OCI-LY3 (cell line): Measurements from ENCODE around the gene ADNP.

Source experiments
- H2AFZ ChIP-seq: fragments of 200-600, 300-600 bp; shearing (Covaris generic); 2 replicates; pipeline ENCODE4 v1.6.0; 2014; ENCODE audit warnings: antibody characterized with exemption, low read depth, low read length
- H3K27ac ChIP-seq: fragments of 200-600, 300-600 bp; sonication (generic); 2 replicates; pipeline ENCODE4 v1.5.1; 2014; ENCODE audit warnings: mild to moderate bottlenecking, low read length, moderate library complexity, mixed read lengths
- H3K27me3 ChIP-seq: fragments of 200-600, 300-600 bp; sonication (generic); 2 replicates; pipeline ENCODE4 v1.6.1; 2014; ENCODE audit warnings: low read depth, low read length, mixed read lengths
- H3K36me3 ChIP-seq: fragments of 200-600, 300-600 bp; sonication (generic); replicated peaks from 2 replicates; pipeline ENCODE3; 2014; ENCODE audit warnings: low read depth, low read length, mixed read lengths
- H3K4me1 ChIP-seq: fragments of 300-600, 200-600 bp; sonication (generic); 2 replicates; pipeline ENCODE4 v1.6.1; 2014; ENCODE audit warnings: low read length, mixed read lengths
- H3K4me2 ChIP-seq: fragments of 200-600, 300-600 bp; sonication (generic); 2 replicates; pipeline ENCODE4 v1.6.1; 2014; ENCODE audit warnings: low read length, mixed read lengths
- H3K4me3 ChIP-seq: fragments of 300-600, 200-600 bp; sonication (generic); 2 replicates; pipeline ENCODE4 v1.5.1; 2014; ENCODE audit warnings: antibody characterized with exemption, mild to moderate bottlenecking, low read length, moderate library complexity
- H3K79me2 ChIP-seq: fragments of 300-600, 200-600 bp; shearing (Covaris generic); 2 replicates; pipeline ENCODE4 v1.6.1; 2014; ENCODE audit warnings: mild to moderate bottlenecking, low read length, mixed read lengths
- H3K9ac ChIP-seq: fragments of 300-600, 200-600 bp; shearing (Covaris generic); 2 replicates; pipeline ENCODE4 v1.6.0; 2014; ENCODE audit warnings: mild to moderate bottlenecking, low read length, moderate library complexity
- H3K9me3 ChIP-seq: fragments of 200-600, 300-600 bp; shearing (Covaris generic); 2 replicates; pipeline ENCODE4 v1.6.1; 2014; ENCODE audit warnings: low read length, mixed read lengths; ENCODE audit not compliant: insufficient read depth
- H4K20me1 ChIP-seq: fragments of 200-600, 300-600 bp; sonication (generic); 2 replicates; pipeline ENCODE4 v1.6.1; 2016; ENCODE audit warnings: low read length, mixed read lengths; ENCODE audit not compliant: insufficient read depth
- EZH2phosphoT487 ChIP-seq: fragments of 200-600 bp; shearing (Covaris generic); IDR thresholded peaks from 2 replicates; pipeline ENCODE4 v1.6.1; 2018; ENCODE audit warnings: antibody characterized with exemption, mixed run types, low read depth
- TF ChIP-seq, protein P1 (sequence below): fragments of 200-600, 300-600 bp; sonication (generic); IDR thresholded peaks from 2 replicates; pipeline ENCODE4 v1.5.1; 2014; ENCODE audit warnings: antibody characterized with exemption, low read length, low read depth

The ADNP gene

DNA sequence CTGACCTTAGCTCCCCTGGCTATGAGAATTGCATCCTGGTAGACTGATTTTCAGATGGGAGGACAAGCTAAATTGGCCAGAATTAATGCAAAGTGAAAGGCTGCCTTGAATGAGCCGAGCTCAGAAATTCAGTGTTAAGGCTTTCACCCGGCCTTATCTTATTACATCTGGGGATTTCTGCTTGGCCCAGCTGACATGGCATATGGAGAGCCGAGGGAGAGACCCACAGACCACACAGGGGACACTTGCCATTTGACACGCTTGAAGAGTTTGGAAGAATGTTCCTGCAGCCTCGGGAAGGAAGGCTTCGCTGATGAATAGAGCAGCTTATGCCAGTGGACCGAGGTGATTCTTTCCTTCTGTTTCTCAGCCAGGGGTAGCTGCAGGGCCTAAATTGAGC is 36.3 kb upstream of the ADNP start:
- Histone ChIP-seq H3K27me3 (peaks cover 13% of the 10 kb centered on the region), H3K27ac (no peak overlapping the region), H3K9ac (no peak overlapping the region), H3K4me1 (no peaks in the 10 kb centered on the region), H3K36me3 (no peaks in the 10 kb centered on the region), H2AFZ (0 out of 2 replicates have a peak overlapping the region, but pooled peaks have one; percentile 16), H3K79me2 (no peaks in the 10 kb centered on the region), H4K20me1 (no peaks in the 10 kb centered on the region), H3K4me2 (no peak overlapping the region), H3K4me3 (no peak overlapping the region), H3K9me3 (no peaks in the 10 kb centered on the region)
- TF ChIP-seq, protein P1, sequence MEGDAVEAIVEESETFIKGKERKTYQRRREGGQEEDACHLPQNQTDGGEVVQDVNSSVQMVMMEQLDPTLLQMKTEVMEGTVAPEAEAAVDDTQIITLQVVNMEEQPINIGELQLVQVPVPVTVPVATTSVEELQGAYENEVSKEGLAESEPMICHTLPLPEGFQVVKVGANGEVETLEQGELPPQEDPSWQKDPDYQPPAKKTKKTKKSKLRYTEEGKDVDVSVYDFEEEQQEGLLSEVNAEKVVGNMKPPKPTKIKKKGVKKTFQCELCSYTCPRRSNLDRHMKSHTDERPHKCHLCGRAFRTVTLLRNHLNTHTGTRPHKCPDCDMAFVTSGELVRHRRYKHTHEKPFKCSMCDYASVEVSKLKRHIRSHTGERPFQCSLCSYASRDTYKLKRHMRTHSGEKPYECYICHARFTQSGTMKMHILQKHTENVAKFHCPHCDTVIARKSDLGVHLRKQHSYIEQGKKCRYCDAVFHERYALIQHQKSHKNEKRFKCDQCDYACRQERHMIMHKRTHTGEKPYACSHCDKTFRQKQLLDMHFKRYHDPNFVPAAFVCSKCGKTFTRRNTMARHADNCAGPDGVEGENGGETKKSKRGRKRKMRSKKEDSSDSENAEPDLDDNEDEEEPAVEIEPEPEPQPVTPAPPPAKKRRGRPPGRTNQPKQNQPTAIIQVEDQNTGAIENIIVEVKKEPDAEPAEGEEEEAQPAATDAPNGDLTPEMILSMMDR, result no peak
- no peak for TF ChIP-seq EZH2phosphoT487

DNA sequence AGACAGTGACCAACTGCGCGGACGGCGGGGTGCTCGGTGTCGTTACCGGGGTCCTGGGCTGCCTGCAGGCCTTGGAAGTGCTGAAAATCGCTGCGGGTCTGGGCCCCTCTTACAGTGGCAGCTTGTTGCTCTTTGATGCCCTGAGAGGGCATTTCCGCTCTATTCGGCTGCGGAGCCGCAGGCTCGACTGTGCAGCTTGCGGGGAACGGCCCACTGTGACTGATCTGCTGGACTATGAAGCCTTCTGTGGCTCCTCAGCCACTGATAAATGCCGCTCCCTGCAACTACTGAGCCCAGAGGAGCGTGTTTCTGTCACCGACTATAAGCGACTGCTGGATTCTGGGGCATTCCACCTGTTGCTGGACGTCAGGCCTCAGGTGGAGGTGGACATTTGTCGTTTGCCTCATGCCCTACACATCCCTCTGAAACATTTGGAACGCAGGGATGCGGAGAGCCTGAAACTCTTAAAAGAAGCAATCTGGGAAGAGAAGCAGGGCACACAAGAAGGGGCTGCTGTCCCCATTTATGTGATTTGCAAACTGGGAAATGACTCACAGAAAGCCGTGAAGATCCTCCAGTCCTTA is 28.4 kb upstream of the ADNP start:
- Histone ChIP-seq H3K79me2 (peaks cover 68% of the 10 kb centered on the region), H2AFZ (no peak overlapping the region), H3K27me3 (no peaks in the 10 kb centered on the region), H3K9me3 (no peaks in the 10 kb centered on the region), H3K4me1 (peaks cover 20% of the 10 kb centered on the region), H4K20me1 (peaks cover 23% of the 10 kb centered on the region), H3K4me2 (peak overlapping the region; percentile 86), H3K27ac (no peak overlapping the region), H3K9ac (no peak overlapping the region), H3K36me3 (peaks cover 22% of the 10 kb centered on the region), H3K4me3 (peak overlapping the region; percentile 87)
- TF ChIP-seq EZH2phosphoT487, result no peak
- TF ChIP-seq, protein P1, result no peak

DNA sequence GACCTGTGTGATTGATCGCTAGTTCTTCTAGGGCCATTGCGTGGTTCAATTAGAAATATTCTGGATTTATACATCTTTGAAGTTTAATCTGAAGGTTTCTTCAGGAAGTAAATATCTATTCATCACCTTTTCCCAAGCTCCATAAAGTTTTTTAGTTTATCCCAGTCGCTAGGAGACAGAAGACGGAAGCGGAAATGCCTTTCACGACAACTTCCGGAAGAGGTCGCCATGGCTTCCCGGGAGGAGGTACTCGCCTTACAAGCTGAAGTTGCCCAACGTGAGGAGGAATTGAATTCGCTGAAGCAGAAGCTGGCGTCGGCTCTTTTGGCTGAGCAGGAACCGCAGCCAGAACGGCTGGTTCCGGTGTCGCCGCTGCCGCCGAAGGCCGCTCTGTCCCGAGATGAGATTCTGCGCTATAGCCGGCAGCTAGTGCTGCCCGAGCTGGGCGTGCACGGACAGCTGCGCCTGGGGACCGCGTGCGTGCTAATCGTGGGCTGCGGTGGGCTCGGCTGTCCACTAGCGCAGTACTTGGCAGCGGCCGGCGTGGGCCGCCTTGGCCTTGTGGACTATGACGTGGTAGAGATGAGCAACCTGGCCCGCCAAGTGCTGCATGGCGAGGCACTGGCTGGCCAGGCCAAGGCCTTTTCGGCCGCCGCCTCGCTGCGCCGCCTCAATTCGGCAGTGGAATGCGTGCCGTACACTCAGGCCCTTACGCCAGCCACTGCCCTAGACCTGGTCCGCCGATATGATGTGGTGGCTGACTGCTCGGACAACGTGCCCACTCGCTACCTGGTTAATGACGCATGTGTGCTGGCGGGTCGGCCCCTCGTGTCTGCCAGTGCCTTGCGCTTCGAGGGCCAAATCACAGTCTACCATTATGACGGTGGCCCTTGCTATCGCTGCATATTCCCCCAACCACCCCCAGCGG is 27.6 kb upstream of the ADNP start, which contains the start of gene MOCS3:
MOCS3 (plus strand) TSS at position 204 of the 928 bp plus-strand sequence; CDS start at position 229, 25 bp downstream.
- Histone ChIP-seq H3K27me3 (no peaks in the 10 kb centered on the region), H3K4me2 (peak within 1 kb of the TSS; percentile 91), H4K20me1 (peaks cover 23% of the 10 kb centered on the region), H3K36me3 (peaks cover 27% of the 10 kb centered on the region), H3K9ac (peak within 1 kb of the TSS; percentile 80), H3K79me2 (peaks cover 76% of the 10 kb centered on the region), H3K27ac (peak within 1 kb of the TSS; percentile 56), H3K9me3 (no peaks in the 10 kb centered on the region), H2AFZ (peak within 1 kb of the TSS; percentile 79), H3K4me3 (peak within 1 kb of the TSS; percentile 87), H3K4me1 (peaks cover 20% of the 10 kb centered on the region)
- TF ChIP-seq, protein P1, result no peak
- no peak for TF ChIP-seq EZH2phosphoT487
